Neural crest cell (in vitro differentiated cells): ENCODE results near the gene RHBDL1. TPM values are rescaled to one million over a fixed set of nuclear protein-coding genes. Genes with fewer than 3 reads are reported as not detected.

Source experiments
- DNase-seq: peaks from one replicate; pipeline ENCODE4 v3.0.0; 2021; ENCODE audit warnings: low read depth, mixed read lengths, low spot score
- H3K27ac Mint-ChIP-seq: one replicate; pipeline ENCODE4 v1.8.0; 2021; ENCODE audit warnings: mild to moderate bottlenecking, mixed read lengths; ENCODE audit not compliant: unreplicated experiment
- H3K27me3 Mint-ChIP-seq: 2 replicates; pipeline ENCODE4 v1.8.0; 2021; ENCODE audit warnings: low read depth, mild to moderate bottlenecking, mixed read lengths
- H3K36me3 Mint-ChIP-seq: 2 replicates; pipeline ENCODE4 v1.8.0; 2021; ENCODE audit warnings: low read depth, mild to moderate bottlenecking, mixed read lengths
- H3K4me1 Mint-ChIP-seq: 2 replicates; pipeline ENCODE4 v1.8.0; 2021; ENCODE audit warnings: mixed read lengths
- H3K4me3 Mint-ChIP-seq: one replicate; pipeline ENCODE4 v1.8.0; 2021; ENCODE audit warnings: mild to moderate bottlenecking, mixed read lengths
- H3K9me3 Mint-ChIP-seq: 2 replicates; pipeline ENCODE4 v1.8.0; 2021; ENCODE audit warnings: mixed read lengths
- CTCF ChIP-seq: fragments of 200-600 bp; sonication (generic); conservative IDR thresholded peaks from 2 replicates; pipeline ENCODE4 v1.5.0; 2021; ENCODE audit warnings: antibody characterized with exemption, mild to moderate bottlenecking
- total RNA-seq: library from RNA; stranded (reverse); gene quantifications from 2 replicates; pipeline ENCODE4 v1.2.1, GENCODE V29; 2021

The RHBDL1 gene
- total RNA-seq, 1 donor from 2014 or later: 3.1 TPM

- peaks cover 3% of the 10 kb centered on the region for H3K36me3 Mint-ChIP-seq
- peak overlapping the region; percentile 84 for H3K4me3 Mint-ChIP-seq
- H3K27ac Mint-ChIP-seq: peak overlapping the region; percentile 86
- peaks cover 22% of the 10 kb centered on the region for H3K4me1 Mint-ChIP-seq
- H3K27me3 Mint-ChIP-seq: peaks cover 2% of the 10 kb centered on the region
- H3K9me3 Mint-ChIP-seq: no peaks in the 10 kb centered on the region
- TF ChIP-seq CTCF: no peak
- DNase-seq: no peak
These were observed 47.0 kb upstream of the RHBDL1 start for GRCh38 chr16:628321-629061.

GRCh38 chr16:629185-629832 is 46.2 kb upstream of the RHBDL1 start:
- H3K36me3 Mint-ChIP-seq: peaks cover 3% of the 10 kb centered on the region
- H3K27me3 Mint-ChIP-seq: peaks cover 2% of the 10 kb centered on the region
- peaks cover 16% of the 10 kb centered on the region for H3K4me1 Mint-ChIP-seq
- peak; percentile 58 for DNase-seq
- no peaks in the 10 kb centered on the region for H3K9me3 Mint-ChIP-seq
- peak overlapping the region; percentile 84 for H3K4me3 Mint-ChIP-seq
- no peak for TF ChIP-seq CTCF
- H3K27ac Mint-ChIP-seq: peak overlapping the region; percentile 86

GRCh38 chr16:629833-630248 is 45.6 kb upstream of the RHBDL1 start:
- Mint-ChIP-seq H3K4me3 (peak overlapping the region; percentile 84), H3K27me3 (peaks cover 2% of the 10 kb centered on the region), H3K9me3 (no peaks in the 10 kb centered on the region), H3K36me3 (peaks cover 3% of the 10 kb centered on the region), H3K27ac (peak overlapping the region; percentile 75), H3K4me1 (peaks cover 16% of the 10 kb centered on the region)
- TF ChIP-seq CTCF: no peak
- DNase-seq: peak; percentile 65

DNA sequence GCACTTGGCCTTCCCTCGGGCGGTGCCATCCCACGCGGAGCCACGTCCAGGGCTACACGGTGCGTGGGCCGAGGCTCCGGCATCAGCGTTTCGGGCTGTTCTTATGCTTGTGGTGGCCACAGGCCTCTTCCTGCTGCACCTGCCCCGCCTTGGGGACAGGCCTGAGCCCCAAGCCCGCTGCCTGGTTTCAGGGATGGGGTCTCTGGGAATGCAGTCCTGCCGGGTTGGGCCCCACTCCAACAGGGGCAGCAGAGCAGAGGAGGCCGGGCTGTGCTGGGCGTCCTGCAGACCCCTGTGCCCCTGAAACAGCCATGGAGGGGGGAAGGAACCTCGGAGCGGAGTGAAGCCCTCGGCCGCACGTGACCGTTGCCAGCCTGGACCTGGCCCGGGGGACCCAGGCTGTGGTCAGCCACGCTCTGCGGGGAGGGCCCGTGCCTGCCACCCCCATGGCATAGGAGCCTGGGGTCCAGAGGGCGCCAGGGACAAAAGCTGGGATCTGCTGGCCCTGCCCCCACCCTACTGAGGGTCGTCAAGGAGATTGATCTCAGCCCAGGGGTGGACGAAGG is 45.1 kb upstream of the RHBDL1 start:
- peak overlapping the region; percentile 84 for H3K4me3 Mint-ChIP-seq
- H3K4me1 Mint-ChIP-seq: peaks cover 16% of the 10 kb centered on the region
- DNase-seq: peak; percentile 53
- H3K27me3 Mint-ChIP-seq: peaks cover 2% of the 10 kb centered on the region
- no peaks in the 10 kb centered on the region for H3K9me3 Mint-ChIP-seq
- H3K36me3 Mint-ChIP-seq: peaks cover 3% of the 10 kb centered on the region
- H3K27ac Mint-ChIP-seq: no peak overlapping the region
- TF ChIP-seq CTCF: no peak

GRCh38 chr16:630815-631405 is 44.6 kb upstream of the RHBDL1 start, which contains the start of gene WFIKKN1:
WFIKKN1 (plus strand) TSS chr16:630985; CDS start chr16:631254, 269 bp downstream.
- no peaks in the 10 kb centered on the region for H3K9me3 Mint-ChIP-seq
- H3K27me3 Mint-ChIP-seq: peaks cover 2% of the 10 kb centered on the region
- H3K4me3 Mint-ChIP-seq: peak within 1 kb of the TSS; percentile 84
- peak within 1 kb of the TSS; percentile 75 for H3K27ac Mint-ChIP-seq
- H3K36me3 Mint-ChIP-seq: peaks cover 3% of the 10 kb centered on the region
- DNase-seq: peak; percentile 77
- no peak for TF ChIP-seq CTCF
- H3K4me1 Mint-ChIP-seq: peaks cover 16% of the 10 kb centered on the region
